Aorta (tissue), 5 donors: Measurements from ENCODE around the gene GPR15. TPM values are rescaled to one million over a fixed set of nuclear protein-coding genes. Genes with fewer than 3 reads are reported as not detected.

Source experiments
- ATAC-seq: fragments of 200-7000 bp; cut with Tn5 transposase; one replicate; pipeline ENCODE4 v1.9.1; 2022; ENCODE audit warnings: moderate library complexity; ENCODE audit not compliant: low FRiP score
- DNase-seq, 2 donors: peaks; one replicate each; pipeline ENCODE4 v3.0.0-alpha.2; 2020
- H3K27ac ChIP-seq, 2 donors: one replicate each; pipeline ENCODE4 v1.5.1; 2013; ENCODE audit warnings: low read length in 2 of 2, mild to moderate bottlenecking in 2 of 2, moderate library complexity in 2 of 2, control low read depth in 1 of 2, inconsistent platforms in 1 of 2, low read depth in 1 of 2
- H3K27me3 ChIP-seq, 2 donors: one replicate each; pipeline ENCODE4 v1.6.1; 2013; ENCODE audit warnings: control low read depth in 1 of 2, low read length in 1 of 2, mild to moderate bottlenecking in 1 of 2, moderate library complexity in 1 of 2; ENCODE audit not compliant: insufficient read depth in 2 of 2, control insufficient read depth in 1 of 2
- H3K36me3 ChIP-seq, 2 donors: one replicate each; pipeline ENCODE4 v1.6.1; 2013; ENCODE audit warnings: control low read depth in 1 of 2, low read length in 1 of 2, mild to moderate bottlenecking in 1 of 2; ENCODE audit not compliant: insufficient read depth in 2 of 2, control insufficient read depth in 1 of 2
- H3K4me1 ChIP-seq, 2 donors: one replicate each; pipeline ENCODE4 v1.6.1; 2013; ENCODE audit warnings: low read length in 2 of 2, control low read depth in 1 of 2, mild to moderate bottlenecking in 1 of 2, moderate library complexity in 1 of 2; ENCODE audit not compliant: insufficient read depth in 2 of 2, control insufficient read depth in 1 of 2
- H3K4me3 ChIP-seq, 2 donors: one replicate each; pipeline ENCODE4 v1.5.1; 2013; ENCODE audit warnings: low read length in 2 of 2, control low read depth in 1 of 2, mild to moderate bottlenecking in 1 of 2
- H3K9me3 ChIP-seq: one replicate; pipeline ENCODE4 v1.6.1; 2013; ENCODE audit warnings: mild to moderate bottlenecking, low read length; ENCODE audit not compliant: control insufficient read depth
- WGBS, 2 donors: extraction: QIAGEN DNeasy Blood & Tissue Kit; methylation state at CpG; one replicate each; pipeline ENCODE4 v1.1.7; 2013; 5-methylcytosine and 5-hydroxymethylcytosine counted together
- intact Hi-C, 2 donors: fragments of 100-400 bp; cut with DNase I; formaldehyde crosslinking; loops; one replicate each; pipeline versions ENCODE4 v1.14.2 to v1.15.0; 2022
- polyA plus RNA-seq, 2 donors: library from polyadenylated mRNA; stranded (reverse); fragments of 200-250 nt; gene quantifications; one replicate each; pipeline ENCODE4 v1.2.3, GENCODE V29; 2013
- total RNA-seq, 2 donors: library from RNA; stranded (reverse); fragmentation: NEBNext Ultra II Directional; extraction: Animal tissue kit (Norgen Biotek cat#: 25700); gene quantifications; one replicate each; pipeline ENCODE4 v1.2.1, GENCODE V29; 2021
- donor health status: healthy with polysubstance abuse.
- donor health status: Bipolar disorder and iron deficiency.
- donor health status: DM: no; HTN: no; CAD: no.
- donor health status: DM: no; HTN: no; CAD: no.
- donor health status: DM: yes; HTN: yes; CAD: no.

GPR15 gene
- total and polyA plus RNA-seq, 4 donors = not detected

- ATAC-seq (no peak), DNase-seq (no peak)
- 72 to 79% methylated on average over 3 of the region's 3 CpGs for WGBS, 2 donors
- H3K4me3 ChIP-seq = no peak overlapping the region
- no peaks in the 10 kb centered on the region for H3K9me3 ChIP-seq
- no peaks in the 10 kb centered on the region for H3K4me1 ChIP-seq
- intact Hi-C loops = no loop called here
- H3K27ac ChIP-seq = no peak overlapping the region
- no peaks in the 10 kb centered on the region for H3K36me3 ChIP-seq
- H3K27me3 ChIP-seq = no peaks in the 10 kb centered on the region
These were observed 36.6 kb downstream of the GPR15 start for GRCh38 chr3:98568402-98568801.

GRCh38 chr3:98573181-98573728 lies 41.5 kb downstream of the GPR15 start:
- intact Hi-C loops = no loop called here
- Histone ChIP-seq H3K9me3 (no peaks in the 10 kb centered on the region), H3K4me1 (no peaks in the 10 kb centered on the region), H3K4me3 (no peak overlapping the region), H3K27ac (no peak overlapping the region), H3K36me3 (peaks cover 5 to 6% of the 10 kb centered on the region in 2 donors), H3K27me3 (no peaks in the 10 kb centered on the region)
- ATAC-seq (no peak), DNase-seq (no peak)
- WGBS, 2 donors = 5 to 15% methylated on average over 2 of the region's 2 CpGs

- ATAC-seq = no peak
- H3K36me3 ChIP-seq = peaks cover 5 to 6% of the 10 kb centered on the region in 2 donors
- DNase-seq = no peak
- WGBS, 2 donors = 78 to 87% methylated on average over 6 of the region's 6 CpGs
- H3K27me3 ChIP-seq = no peaks in the 10 kb centered on the region
- no peak overlapping the region for H3K27ac ChIP-seq
- H3K9me3 ChIP-seq = no peaks in the 10 kb centered on the region
- intact Hi-C loops = no loop called here
- no peak overlapping the region for H3K4me3 ChIP-seq
- no peaks in the 10 kb centered on the region for H3K4me1 ChIP-seq
These were observed 42.4 kb downstream of the GPR15 start for GRCh38 chr3:98574132-98574531.

GRCh38 chr3:98577178-98577895 lies 45.6 kb downstream of the GPR15 start:
- H3K27ac ChIP-seq = no peak overlapping the region

GRCh38 chr3:98580401-98581386 lies 48.9 kb downstream of the GPR15 start:
- no peaks in the 10 kb centered on the region for H3K4me1 ChIP-seq
- no peaks in the 10 kb centered on the region for H3K27me3 ChIP-seq
- intact Hi-C loops = no loop called here
- no peak overlapping the region for H3K4me3 ChIP-seq
- ATAC-seq = no peak
- DNase-seq = no peak
- H3K9me3 ChIP-seq = no peaks in the 10 kb centered on the region
- peaks cover 6 to 7% of the 10 kb centered on the region in 2 donors for H3K36me3 ChIP-seq
- WGBS, 2 donors = 90 to 91% methylated on average over 8 of the region's 8 CpGs
- no peak overlapping the region for H3K27ac ChIP-seq

More at GRCh38 chr3:98577178-98577895, 45.6 kb downstream of the GPR15 start:
- no peak for ATAC-seq
- Histone ChIP-seq H3K27me3 (no peaks in the 10 kb centered on the region), H3K9me3 (no peaks in the 10 kb centered on the region), H3K4me3 (no peak overlapping the region), H3K4me1 (no peaks in the 10 kb centered on the region), H3K36me3 (peaks cover 6 to 7% of the 10 kb centered on the region in 2 donors)
- intact Hi-C loops = no loop called here
- WGBS, 2 donors = 81% methylated on average over 4 of the region's 4 CpGs
- no peak for DNase-seq

GRCh38 chr3:98581474-98581873 lies 49.7 kb downstream of the GPR15 start:
- no peaks in the 10 kb centered on the region for H3K4me1 ChIP-seq
- H3K4me3 ChIP-seq = no peak overlapping the region
- intact Hi-C loops = no loop called here
- H3K36me3 ChIP-seq = peaks cover 6 to 7% of the 10 kb centered on the region in 2 donors
- H3K9me3 ChIP-seq = no peaks in the 10 kb centered on the region
- H3K27me3 ChIP-seq = no peaks in the 10 kb centered on the region
- WGBS, 2 donors = 89 to 95% methylated on average over 1 of the region's 1 CpG
- no peak for ATAC-seq
- no peak overlapping the region for H3K27ac ChIP-seq
- no peak for DNase-seq

GRCh38 chr3:98582042-98582441 lies 50.3 kb downstream of the GPR15 start:
- peaks cover 6 to 7% of the 10 kb centered on the region in 2 donors for H3K36me3 ChIP-seq
- intact Hi-C loops = no loop called here
- no peaks in the 10 kb centered on the region for H3K9me3 ChIP-seq
- ATAC-seq (no peak), DNase-seq (no peak)
- 95 to 96% methylated on average over 1 of the region's 1 CpG for WGBS, 2 donors
- no peak overlapping the region for H3K4me3 ChIP-seq
- no peaks in the 10 kb centered on the region for H3K27me3 ChIP-seq
- no peaks in the 10 kb centered on the region for H3K4me1 ChIP-seq
- H3K27ac ChIP-seq = no peak overlapping the region

- no peak overlapping the region for H3K27ac ChIP-seq
- no peak for DNase-seq
- peaks cover 0 to 2% of the 10 kb centered on the region in 2 donors for H3K36me3 ChIP-seq
- no peaks in the 10 kb centered on the region for H3K4me1 ChIP-seq
- intact Hi-C loops = no loop called here
- no peaks in the 10 kb centered on the region for H3K9me3 ChIP-seq
- 84 to 96% methylated on average over 4 of the region's 4 CpGs for WGBS, 2 donors
- ATAC-seq = no peak
- no peak overlapping the region for H3K4me3 ChIP-seq
- no peaks in the 10 kb centered on the region for H3K27me3 ChIP-seq
These were observed 52.0 kb downstream of the GPR15 start for GRCh38 chr3:98583766-98584165.
